Activated T-helper 2 cell treated with anti-CD3 and anti-CD28 coated beads, Interferon-gamma antibody, Interleukin-2, Interleukin-4, amounts not matched to agents 10 μg/mL and 5 μg/mL and 100 μg/mL, durations not matched to agents 14 hours and 24 hours and 36 hours (primary cell): ENCODE results near the gene COQ2. TPM values are rescaled to one million over a fixed set of nuclear protein-coding genes. Genes with fewer than 3 reads are reported as not detected.
"Not testable (repeated sequence)": the region's sequence is repeated elsewhere in the genome, so short reads cannot be mapped to it uniquely, and the experiment has no call there.

Source experiments
- DNase-seq: peaks from one replicate; pipeline ENCODE4 v3.0.0; 2021; ENCODE audit warnings: low spot score
- H3K27ac Mint-ChIP-seq: one replicate; pipeline ENCODE4 v1.8.0; 2021; ENCODE audit warnings: mixed read lengths
- H3K27me3 Mint-ChIP-seq: one replicate; pipeline ENCODE4 v1.8.0; 2021; ENCODE audit warnings: low read depth, mixed read lengths
- H3K36me3 Mint-ChIP-seq: one replicate; pipeline ENCODE4 v1.8.0; 2021; ENCODE audit warnings: low read depth, mixed read lengths
- H3K4me1 Mint-ChIP-seq: one replicate; pipeline ENCODE4 v1.8.0; 2021; ENCODE audit warnings: low read depth, mixed read lengths
- H3K4me3 Mint-ChIP-seq: one replicate; pipeline ENCODE4 v1.8.0; 2021; ENCODE audit warnings: low read depth, mild to moderate bottlenecking, moderate library complexity, mixed read lengths
- H3K9me3 Mint-ChIP-seq: one replicate; pipeline ENCODE4 v1.8.0; 2021; ENCODE audit warnings: mixed read lengths
- intact Hi-C: fragments of 100-400 bp; cut with micrococcal nuclease; formaldehyde crosslinking; loops from one replicate; pipeline ENCODE4 v1.15.1; 2023
- total RNA-seq: library from RNA; stranded (reverse); gene quantifications from 2 replicates; pipeline ENCODE4 v1.2.3, GENCODE V29; 2022

Gene COQ2
- total RNA-seq, 1 donor from 2014 or later, result 19.5 TPM

- Mint-ChIP-seq H3K9me3 (no peaks in the 10 kb centered on the region), H3K4me1 (peaks cover 54% of the 10 kb centered on the region), H3K36me3 (peaks cover 9% of the 10 kb centered on the region), H3K27me3 (peaks cover 46% of the 10 kb centered on the region), H3K4me3 (peak overlapping the region; percentile 47), H3K27ac (peak overlapping the region; percentile 67)
- intact Hi-C loops, result loop anchor here (1.0 to 5.0 kb wide), 7 partner anchors 16 to 330 kb away; partner anchors contain the start of gene PLAC8
- DNase-seq, result no peak
Observed at GRCh38 chr4:83234902-83235644, 49.5 kb downstream of the COQ2 start.

DNA sequence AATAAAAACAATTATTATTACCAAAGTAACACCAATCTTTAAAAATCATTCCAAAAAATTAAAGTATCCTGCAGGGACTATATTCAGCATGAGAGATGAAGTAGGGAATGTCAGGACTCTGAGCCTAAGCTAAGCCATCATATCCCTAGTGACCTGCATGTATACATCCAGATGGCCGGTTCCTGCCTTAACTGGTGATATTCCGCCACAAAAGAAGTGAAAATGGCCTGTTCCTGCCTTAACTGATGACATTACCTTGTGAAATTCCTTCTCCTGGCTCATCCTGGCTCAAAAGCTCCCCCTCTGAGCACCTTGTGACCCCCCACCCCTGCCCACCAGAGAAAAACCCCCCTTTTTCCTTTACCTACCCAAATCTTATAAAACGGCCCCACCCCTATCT, 50.2 kb downstream of the COQ2 start:
- H3K4me1 Mint-ChIP-seq, result peaks cover 56% of the 10 kb centered on the region

GRCh38 chr4:83232082-83232481, 52.5 kb downstream of the COQ2 start:
- peaks cover 7% of the 10 kb centered on the region for H3K36me3 Mint-ChIP-seq
- H3K27ac Mint-ChIP-seq, result peak overlapping the region; percentile 2
- H3K4me3 Mint-ChIP-seq, result no peak overlapping the region
- no peaks in the 10 kb centered on the region for H3K9me3 Mint-ChIP-seq
- H3K4me1 Mint-ChIP-seq, result peaks cover 52% of the 10 kb centered on the region
- peaks cover 32% of the 10 kb centered on the region for H3K27me3 Mint-ChIP-seq
- DNase-seq, result no peak
- intact Hi-C loops, result loop anchor here (5.0 kb wide), 3 partner anchors 35 to 325 kb away; no protein-coding TSS in a partner anchor

More for the DNA sequence above, 50.2 kb downstream of the COQ2 start:
- DNase-seq, H3K9me3 Mint-ChIP-seq, H3K27ac Mint-ChIP-seq, H3K36me3 Mint-ChIP-seq, H3K4me3 Mint-ChIP-seq: not testable (repeated sequence)
- intact Hi-C loops, result loop anchor here (5.0 kb wide), 3 partner anchors 33 to 323 kb away; no protein-coding TSS in a partner anchor
- peaks cover 43% of the 10 kb centered on the region for H3K27me3 Mint-ChIP-seq

- Mint-ChIP-seq H3K27me3 (peaks cover 33% of the 10 kb centered on the region), H3K27ac (peak overlapping the region; percentile 2), H3K9me3 (no peaks in the 10 kb centered on the region), H3K4me1 (peaks cover 54% of the 10 kb centered on the region), H3K4me3 (no peak overlapping the region), H3K36me3 (peaks cover 12% of the 10 kb centered on the region)
- intact Hi-C loops, result loop anchor here (1.0 to 5.0 kb wide), 7 partner anchors 12 to 326 kb away; no protein-coding TSS in a partner anchor
- peak; percentile 60 for DNase-seq
Observed at GRCh38 chr4:83231620-83232076, 53.0 kb downstream of the COQ2 start.

DNA sequence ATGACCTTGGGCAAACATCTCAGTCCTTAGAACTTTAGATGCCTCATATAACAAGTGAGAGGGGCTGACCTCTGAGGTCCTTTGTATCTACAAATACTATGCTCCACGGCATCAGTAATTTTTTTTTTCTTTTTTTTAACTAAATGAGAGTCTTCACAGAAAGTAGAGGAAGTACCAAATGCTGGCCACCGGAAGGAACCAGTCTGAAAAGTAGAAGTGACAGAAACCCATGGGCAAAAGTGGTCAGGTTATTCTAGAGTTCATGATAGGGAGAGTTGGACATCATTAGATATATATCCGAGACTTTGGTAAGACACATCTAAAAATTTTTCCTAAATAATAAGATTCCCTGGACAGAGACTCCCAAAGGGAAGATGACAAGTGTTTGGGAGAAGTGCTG, 53.7 kb downstream of the COQ2 start:
- intact Hi-C loops, result loop anchor here (1.0 to 5.0 kb wide), 7 partner anchors 12 to 326 kb away; no protein-coding TSS in a partner anchor

GRCh38 chr4:83229791-83230190, 54.8 kb downstream of the COQ2 start:
- Mint-ChIP-seq H3K27me3 (peaks cover 35% of the 10 kb centered on the region), H3K9me3 (no peaks in the 10 kb centered on the region), H3K4me1 (peaks cover 44% of the 10 kb centered on the region), H3K27ac (no peak overlapping the region), H3K36me3 (peaks cover 19% of the 10 kb centered on the region), H3K4me3 (no peak overlapping the region)
- no peak for DNase-seq
- intact Hi-C loops, result loop anchor here (2.0 to 5.0 kb wide), 4 partner anchors 38 to 328 kb away; no protein-coding TSS in a partner anchor

More for the DNA sequence above, 53.7 kb downstream of the COQ2 start:
- no peak for DNase-seq
- Mint-ChIP-seq H3K27ac (no peak overlapping the region), H3K9me3 (no peaks in the 10 kb centered on the region), H3K4me3 (no peak overlapping the region), H3K36me3 (peaks cover 16% of the 10 kb centered on the region), H3K4me1 (peaks cover 49% of the 10 kb centered on the region), H3K27me3 (peaks cover 32% of the 10 kb centered on the region)

DNA sequence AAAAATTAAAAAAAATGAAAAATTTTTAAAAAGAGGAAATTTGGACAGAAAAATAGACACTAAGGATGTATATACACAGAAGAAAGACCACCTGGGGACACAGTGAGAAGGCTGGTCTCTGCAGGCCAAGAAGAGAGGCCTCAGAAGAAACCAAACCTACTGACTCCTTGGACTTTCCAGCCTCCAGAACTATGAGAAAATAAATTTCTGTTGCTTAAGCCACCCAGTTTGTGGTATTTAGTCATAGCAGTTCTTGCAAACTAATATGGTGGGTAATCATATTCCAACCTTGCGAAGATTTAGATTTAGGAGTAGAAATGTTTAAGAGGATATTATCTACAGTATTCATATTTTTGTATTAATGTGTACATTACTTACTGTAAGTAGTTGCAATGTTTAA, 56.4 kb downstream of the COQ2 start:
- H3K27me3 Mint-ChIP-seq, result peaks cover 40% of the 10 kb centered on the region
- no peak overlapping the region for H3K27ac Mint-ChIP-seq
- DNase-seq, result no peak
- H3K4me3 Mint-ChIP-seq, result no peak overlapping the region
- H3K9me3 Mint-ChIP-seq, result no peaks in the 10 kb centered on the region
- peaks cover 45% of the 10 kb centered on the region for H3K4me1 Mint-ChIP-seq
- intact Hi-C loops, result no loop called here
- H3K36me3 Mint-ChIP-seq, result peaks cover 18% of the 10 kb centered on the region

- H3K36me3 Mint-ChIP-seq, result peaks cover 22% of the 10 kb centered on the region
- H3K9me3 Mint-ChIP-seq, result no peaks in the 10 kb centered on the region
- peaks cover 41% of the 10 kb centered on the region for H3K4me1 Mint-ChIP-seq
- H3K27me3 Mint-ChIP-seq, result peaks cover 36% of the 10 kb centered on the region
- no peak overlapping the region for H3K4me3 Mint-ChIP-seq
- intact Hi-C loops, result no loop called here
- no peak overlapping the region for H3K27ac Mint-ChIP-seq
- no peak for DNase-seq
Observed at GRCh38 chr4:83224502-83225197, 59.9 kb downstream of the COQ2 start.

GRCh38 chr4:83223781-83224180, 60.8 kb downstream of the COQ2 start:
- H3K4me1 Mint-ChIP-seq, result peaks cover 50% of the 10 kb centered on the region

GRCh38 chr4:83221897-83222441, 62.6 kb downstream of the COQ2 start:
- peaks cover 67% of the 10 kb centered on the region for H3K4me1 Mint-ChIP-seq
- intact Hi-C loops, result no loop called here
- H3K27ac Mint-ChIP-seq, result no peak overlapping the region
- peaks cover 18% of the 10 kb centered on the region for H3K36me3 Mint-ChIP-seq
- H3K9me3 Mint-ChIP-seq, result no peaks in the 10 kb centered on the region
- no peak overlapping the region for H3K4me3 Mint-ChIP-seq
- DNase-seq, result no peak
- H3K27me3 Mint-ChIP-seq, result peaks cover 31% of the 10 kb centered on the region

More at GRCh38 chr4:83223781-83224180, 60.8 kb downstream of the COQ2 start:
- Mint-ChIP-seq H3K27me3 (peaks cover 36% of the 10 kb centered on the region), H3K9me3 (no peaks in the 10 kb centered on the region), H3K27ac (no peak overlapping the region), H3K4me3 (no peak overlapping the region), H3K36me3 (peaks cover 22% of the 10 kb centered on the region)
- no peak for DNase-seq
- intact Hi-C loops, result no loop called here

DNA sequence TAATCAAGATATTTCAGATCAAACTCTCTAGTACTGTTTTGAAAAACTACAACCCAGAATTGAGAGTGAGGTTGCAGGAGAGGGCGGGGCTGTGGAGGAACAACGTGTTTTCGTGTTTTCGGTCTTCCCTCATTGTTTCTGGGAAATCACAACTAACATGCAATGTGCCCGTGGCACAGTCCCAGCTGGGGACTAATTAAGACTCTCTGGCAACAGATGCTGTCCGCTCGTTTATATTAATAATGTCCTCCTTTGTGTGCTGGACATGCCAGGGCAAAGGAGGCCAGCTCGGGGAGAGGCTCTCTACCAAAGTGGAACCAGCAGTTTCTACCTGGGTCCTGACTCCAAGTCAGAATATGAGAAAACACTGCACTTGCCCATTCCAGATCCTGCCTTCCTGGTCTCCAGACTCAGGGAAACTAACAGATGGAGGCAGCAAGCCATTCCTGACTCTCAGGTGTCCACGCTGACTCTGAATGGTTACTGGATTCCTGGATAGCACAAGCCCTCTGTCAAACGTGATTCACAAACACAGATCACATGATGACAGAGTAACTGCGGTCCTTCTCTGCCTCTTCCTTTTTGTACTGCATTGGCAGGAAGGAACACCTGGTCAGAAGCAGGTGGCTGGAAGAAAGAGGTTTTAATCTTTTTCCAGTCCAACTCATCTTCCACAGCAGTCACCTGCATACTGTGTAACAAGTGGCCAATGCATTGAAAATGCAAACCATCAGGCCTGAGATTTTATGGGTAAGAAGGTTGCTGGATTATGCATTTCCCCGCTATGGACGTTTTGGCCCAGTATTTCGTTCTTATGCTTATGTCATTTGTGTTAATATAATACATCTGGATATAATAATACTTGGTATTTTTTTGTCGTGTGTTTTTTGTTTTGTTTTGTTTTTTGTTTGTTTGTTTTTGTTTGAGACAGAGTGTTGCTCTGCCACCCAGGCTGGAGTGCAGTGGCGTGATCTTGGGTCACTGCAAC, 65.0 kb downstream of the COQ2 start:
- H3K27ac Mint-ChIP-seq, result peak overlapping the region; percentile 84
- H3K4me1 Mint-ChIP-seq, result peaks cover 63% of the 10 kb centered on the region
- H3K36me3 Mint-ChIP-seq, result peaks cover 10% of the 10 kb centered on the region
- intact Hi-C loops, result loop anchor here (1.0 to 5.0 kb wide), 5 partner anchors 12 to 339 kb away; partner anchors contain the start of genes HELQ, MRPS18C and THAP9
- peak overlapping the region; percentile 66 for H3K4me3 Mint-ChIP-seq
- peak; percentile 47 for DNase-seq
- peaks cover 6% of the 10 kb centered on the region for H3K9me3 Mint-ChIP-seq
- H3K27me3 Mint-ChIP-seq, result peaks cover 18% of the 10 kb centered on the region
